Rectal smooth muscle tissue (tissue), 1 donor: ENCODE results near the gene CACNA2D3.

Experiments
- H3K27ac ChIP-seq: one replicate; pipeline ENCODE4 v1.7.0; 2013; ENCODE audit warnings: low read depth, low read length, inconsistent platforms
- H3K27me3 ChIP-seq: one replicate; pipeline ENCODE4 v1.7.0; 2013; ENCODE audit warnings: low read length; ENCODE audit not compliant: control insufficient read depth, insufficient read depth
- H3K36me3 ChIP-seq: one replicate; pipeline ENCODE4 v1.7.0; 2013; ENCODE audit warnings: low read length; ENCODE audit not compliant: control insufficient read depth, insufficient read depth
- H3K4me1 ChIP-seq: one replicate; pipeline ENCODE4 v1.7.0; 2013; ENCODE audit warnings: low read length; ENCODE audit not compliant: control insufficient read depth, insufficient read depth
- H3K4me3 ChIP-seq: one replicate; pipeline ENCODE4 v1.7.0; 2013; ENCODE audit warnings: low read length
- H3K9ac ChIP-seq: one replicate; pipeline ENCODE4 v1.7.0; 2013; ENCODE audit warnings: low read length

The CACNA2D3 gene

DNA sequence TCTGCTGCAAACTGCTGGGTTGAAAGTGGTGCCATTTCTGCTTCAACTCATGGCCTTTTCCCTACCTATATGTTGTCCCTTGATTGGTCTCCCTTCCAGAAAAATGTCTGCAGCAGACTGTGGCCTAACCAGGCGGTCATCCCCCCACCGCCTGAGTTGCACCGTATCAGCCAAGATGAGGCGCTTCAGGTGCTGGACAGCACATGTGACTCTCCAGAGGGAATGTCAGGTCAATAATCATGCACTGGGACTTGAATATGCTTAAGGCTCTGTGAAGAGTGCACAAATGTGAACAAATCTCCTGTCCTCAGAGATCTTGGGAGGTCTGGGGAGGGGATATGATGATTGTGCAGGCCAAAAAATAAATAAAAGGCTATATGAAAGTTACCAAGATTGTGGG is 773.3 kb downstream of the CACNA2D3 start:
- Histone ChIP-seq H3K9ac (no peak overlapping the region), H3K27ac (no peak overlapping the region)

GRCh38 chr3:54897028-54897711 is 774.8 kb downstream of the CACNA2D3 start:
- no peak overlapping the region for H3K27ac ChIP-seq
- no peak overlapping the region for H3K9ac ChIP-seq
- peaks cover 4% of the 10 kb centered on the region for H3K4me1 ChIP-seq
- H3K27me3 ChIP-seq = no peaks in the 10 kb centered on the region
- no peak overlapping the region for H3K4me3 ChIP-seq
- no peaks in the 10 kb centered on the region for H3K36me3 ChIP-seq

More for the DNA sequence above, 773.3 kb downstream of the CACNA2D3 start:
- Histone ChIP-seq H3K27me3 (no peaks in the 10 kb centered on the region), H3K4me3 (no peak overlapping the region), H3K36me3 (no peaks in the 10 kb centered on the region), H3K4me1 (peaks cover 15% of the 10 kb centered on the region)

DNA sequence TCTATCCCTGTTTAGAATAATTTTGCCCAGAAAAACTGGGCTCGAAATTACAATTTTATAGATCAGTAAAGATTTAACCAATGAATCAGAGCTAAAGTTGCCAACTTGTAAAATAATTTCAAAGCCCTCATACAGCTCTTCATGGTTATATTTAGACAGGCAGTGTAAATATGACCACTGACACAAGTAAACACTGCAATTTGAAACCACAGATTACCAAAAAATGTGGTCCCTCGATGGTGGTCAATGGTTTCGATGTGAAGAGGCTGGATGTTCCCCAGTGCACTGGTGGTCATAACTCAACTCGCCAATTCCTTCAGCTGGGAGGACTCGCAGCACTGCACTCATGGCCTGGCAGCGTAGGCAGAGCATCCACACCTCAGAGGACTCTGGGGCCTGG is 776.9 kb downstream of the CACNA2D3 start:
- peaks cover 2% of the 10 kb centered on the region for H3K4me1 ChIP-seq
- H3K4me3 ChIP-seq = no peak overlapping the region
- H3K27me3 ChIP-seq = no peaks in the 10 kb centered on the region
- H3K9ac ChIP-seq = no peak overlapping the region
- H3K36me3 ChIP-seq = no peaks in the 10 kb centered on the region
- H3K27ac ChIP-seq = no peak overlapping the region

- Histone ChIP-seq H3K27me3 (no peaks in the 10 kb centered on the region), H3K9ac (no peak overlapping the region), H3K36me3 (no peaks in the 10 kb centered on the region), H3K4me3 (no peak overlapping the region), H3K4me1 (peaks cover 2% of the 10 kb centered on the region), H3K27ac (no peak overlapping the region)
These were observed 778.7 kb downstream of the CACNA2D3 start for GRCh38 chr3:54900838-54901591.

- Histone ChIP-seq H3K27ac (no peak overlapping the region), H3K4me1 (peaks cover 2% of the 10 kb centered on the region), H3K9ac (no peak overlapping the region), H3K36me3 (no peaks in the 10 kb centered on the region), H3K4me3 (no peak overlapping the region), H3K27me3 (no peaks in the 10 kb centered on the region)
These were observed 779.7 kb downstream of the CACNA2D3 start for GRCh38 chr3:54901906-54902685.

DNA sequence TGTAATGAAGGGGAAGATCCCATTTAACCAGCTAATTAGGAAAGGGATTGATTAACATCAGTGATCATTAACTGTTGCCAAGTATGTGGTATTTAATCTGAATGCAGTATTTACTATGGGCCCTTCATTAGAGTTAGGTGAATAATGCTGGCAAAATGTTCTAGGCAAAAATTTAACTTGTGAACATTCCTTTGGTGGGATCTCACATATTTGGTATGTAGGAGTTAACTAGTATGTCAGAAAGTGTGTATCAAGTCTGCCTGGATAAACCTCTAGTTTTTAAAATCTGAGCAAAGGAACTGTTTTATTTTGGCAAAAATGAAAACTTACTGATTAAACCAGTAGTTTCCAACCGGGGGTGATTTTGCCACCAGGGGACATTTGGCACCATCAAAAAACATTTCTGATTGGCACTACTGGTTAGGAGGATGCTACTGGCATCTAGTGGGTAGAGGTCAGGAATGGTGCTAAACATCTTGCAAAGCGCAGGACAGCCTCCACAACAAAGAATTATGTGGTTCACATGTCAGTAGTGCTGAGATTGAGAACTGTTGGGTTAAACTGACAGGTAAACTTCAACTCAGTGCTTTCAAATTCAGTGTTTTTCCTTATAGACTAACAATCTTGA is 783.0 kb downstream of the CACNA2D3 start:
- Histone ChIP-seq H3K36me3 (no peaks in the 10 kb centered on the region), H3K27ac (no peak overlapping the region), H3K9ac (no peak overlapping the region), H3K4me1 (peaks cover 2% of the 10 kb centered on the region), H3K4me3 (no peak overlapping the region), H3K27me3 (no peaks in the 10 kb centered on the region)

GRCh38 chr3:54905920-54906319 is 783.6 kb downstream of the CACNA2D3 start:
- H3K4me1 ChIP-seq = peaks cover 2% of the 10 kb centered on the region
- no peak overlapping the region for H3K4me3 ChIP-seq
- no peaks in the 10 kb centered on the region for H3K27me3 ChIP-seq
- H3K27ac ChIP-seq = no peak overlapping the region
- no peak overlapping the region for H3K9ac ChIP-seq
- H3K36me3 ChIP-seq = no peaks in the 10 kb centered on the region

DNA sequence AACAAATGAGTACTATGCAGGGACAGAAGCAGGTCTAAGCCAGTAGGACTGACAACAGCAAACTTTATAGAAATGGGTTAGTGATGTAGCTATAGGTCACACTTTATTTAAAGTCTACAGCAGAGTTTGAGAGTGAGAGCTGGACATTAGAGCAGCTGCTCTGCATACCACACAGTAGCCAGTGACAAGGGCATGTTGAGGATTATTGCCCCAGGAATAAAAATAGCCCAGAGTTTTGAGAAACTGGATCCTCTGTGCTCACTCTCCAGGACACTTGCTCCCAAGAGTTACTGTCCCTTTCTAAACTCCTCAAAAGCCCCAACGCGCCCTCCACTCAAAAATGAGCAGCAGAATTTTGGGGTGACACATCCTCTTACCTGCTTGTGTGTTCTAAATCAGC is 784.4 kb downstream of the CACNA2D3 start:
- H3K9ac ChIP-seq = no peak overlapping the region
- no peak overlapping the region for H3K27ac ChIP-seq
- H3K36me3 ChIP-seq = no peaks in the 10 kb centered on the region

DNA sequence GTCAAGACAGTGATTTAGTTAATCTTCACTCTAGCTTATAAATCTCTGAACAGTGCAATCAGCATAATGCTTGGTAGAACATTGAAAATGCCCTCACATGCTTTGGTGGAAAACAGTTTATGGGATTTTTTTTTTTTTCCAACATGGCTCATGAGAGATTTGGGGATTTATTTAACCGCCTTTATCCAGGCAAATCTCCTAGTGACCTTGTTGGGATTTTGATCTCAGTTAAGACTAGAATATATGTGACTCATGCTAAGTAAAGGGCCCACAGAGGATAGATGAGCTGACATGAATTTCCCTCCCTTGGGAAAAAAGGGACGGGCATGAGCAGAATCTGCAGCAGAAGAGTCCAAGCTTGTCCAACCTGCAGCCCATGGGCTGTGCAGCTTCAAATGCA is 786.8 kb downstream of the CACNA2D3 start:
- Histone ChIP-seq H3K9ac (no peak overlapping the region), H3K4me3 (no peak overlapping the region), H3K36me3 (no peaks in the 10 kb centered on the region), H3K27ac (no peak overlapping the region), H3K27me3 (no peaks in the 10 kb centered on the region), H3K4me1 (no peaks in the 10 kb centered on the region)

More for the DNA sequence above, 784.4 kb downstream of the CACNA2D3 start:
- no peaks in the 10 kb centered on the region for H3K4me1 ChIP-seq
- no peak overlapping the region for H3K4me3 ChIP-seq
- no peaks in the 10 kb centered on the region for H3K27me3 ChIP-seq

- no peak overlapping the region for H3K4me3 ChIP-seq
- no peaks in the 10 kb centered on the region for H3K27me3 ChIP-seq
- no peak overlapping the region for H3K9ac ChIP-seq
- H3K4me1 ChIP-seq = no peaks in the 10 kb centered on the region
- no peaks in the 10 kb centered on the region for H3K36me3 ChIP-seq
- H3K27ac ChIP-seq = no peak overlapping the region
These were observed 791.8 kb downstream of the CACNA2D3 start for GRCh38 chr3:54914180-54914579.

GRCh38 chr3:54915181-54915580 is 792.8 kb downstream of the CACNA2D3 start:
- H3K36me3 ChIP-seq = no peaks in the 10 kb centered on the region
- H3K9ac ChIP-seq = no peak overlapping the region
- no peak overlapping the region for H3K27ac ChIP-seq
- no peaks in the 10 kb centered on the region for H3K27me3 ChIP-seq
- no peak overlapping the region for H3K4me3 ChIP-seq
- no peaks in the 10 kb centered on the region for H3K4me1 ChIP-seq

DNA sequence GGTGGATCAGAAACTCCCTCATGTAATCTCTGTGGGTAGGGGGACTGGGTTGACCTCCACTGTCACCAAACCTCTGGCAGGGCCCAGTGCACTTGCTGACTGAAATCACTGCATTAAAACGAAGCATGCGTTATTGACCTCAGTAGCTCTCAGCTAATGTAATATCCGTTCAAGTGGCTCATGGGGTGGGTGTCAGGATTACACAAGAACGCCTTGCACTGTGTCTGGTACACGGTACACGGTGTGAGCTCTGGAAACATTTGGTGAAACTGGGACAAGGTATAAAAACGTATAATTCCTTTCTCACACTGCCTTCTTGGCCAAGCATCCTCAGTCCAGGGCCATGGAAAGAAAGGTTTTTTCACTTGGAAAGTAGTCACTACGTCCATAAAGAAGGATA is 793.6 kb downstream of the CACNA2D3 start:
- no peak overlapping the region for H3K27ac ChIP-seq
- H3K4me1 ChIP-seq = no peaks in the 10 kb centered on the region
- no peaks in the 10 kb centered on the region for H3K36me3 ChIP-seq
- no peak overlapping the region for H3K9ac ChIP-seq
- H3K27me3 ChIP-seq = no peaks in the 10 kb centered on the region
- H3K4me3 ChIP-seq = no peak overlapping the region
